Measurements from ENCODE around the gene OR4A5. TPM values are rescaled to one million over a fixed set of nuclear protein-coding genes. Genes with fewer than 3 reads are reported as not detected.
"Not testable (repeated sequence)": the region's sequence is repeated elsewhere in the genome, so short reads cannot be mapped to it uniquely, and the experiment has no call there.

Gene OR4A5, protein sequence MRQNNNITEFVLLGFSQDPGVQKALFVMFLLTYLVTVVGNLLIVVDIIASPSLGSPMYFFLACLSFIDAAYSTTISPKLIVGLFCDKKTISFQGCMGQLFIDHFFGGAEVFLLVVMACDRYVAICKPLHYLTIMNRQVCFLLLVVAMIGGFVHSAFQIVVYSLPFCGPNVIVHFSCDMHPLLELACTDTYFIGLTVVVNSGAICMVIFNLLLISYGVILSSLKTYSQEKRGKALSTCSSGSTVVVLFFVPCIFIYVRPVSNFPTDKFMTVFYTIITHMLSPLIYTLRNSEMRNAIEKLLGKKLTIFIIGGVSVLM
- total RNA-seq = not detected

DNA sequence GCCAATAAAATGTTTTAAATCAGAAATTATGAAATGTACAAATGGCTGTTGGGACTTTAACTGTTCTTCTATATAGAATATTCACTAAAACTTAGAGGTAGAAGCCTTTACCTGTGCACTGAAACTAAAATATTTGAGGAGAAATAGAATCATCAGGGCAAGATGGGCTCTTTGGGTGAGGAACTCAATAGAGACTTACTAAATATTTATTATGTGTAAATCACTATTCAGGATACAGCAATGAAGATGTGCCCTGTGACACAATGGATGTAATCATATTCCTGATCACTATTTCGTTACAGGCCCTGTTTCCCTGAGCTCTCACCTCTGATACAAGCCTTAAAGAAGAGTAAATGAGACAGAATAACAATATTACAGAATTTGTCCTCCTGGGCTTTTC lies at the start of gene OR4A5:
Gene OR4A5, plus strand, starts transcription at position 301 of the 400 bp plus-strand sequence. Its CDS starts 53 bp downstream, at position 354.
- H3K4me1 Mint-ChIP-seq; H3K27me3 Mint-ChIP-seq; H3K27ac Mint-ChIP-seq; H3K4me3 Mint-ChIP-seq; H3K36me3 Mint-ChIP-seq (ENCODE audit: low read depth); ATAC-seq (replicated peaks): not testable (repeated sequence)
- H3K9me3 Mint-ChIP-seq = peaks cover 22% of the 10 kb centered on the region

DNA sequence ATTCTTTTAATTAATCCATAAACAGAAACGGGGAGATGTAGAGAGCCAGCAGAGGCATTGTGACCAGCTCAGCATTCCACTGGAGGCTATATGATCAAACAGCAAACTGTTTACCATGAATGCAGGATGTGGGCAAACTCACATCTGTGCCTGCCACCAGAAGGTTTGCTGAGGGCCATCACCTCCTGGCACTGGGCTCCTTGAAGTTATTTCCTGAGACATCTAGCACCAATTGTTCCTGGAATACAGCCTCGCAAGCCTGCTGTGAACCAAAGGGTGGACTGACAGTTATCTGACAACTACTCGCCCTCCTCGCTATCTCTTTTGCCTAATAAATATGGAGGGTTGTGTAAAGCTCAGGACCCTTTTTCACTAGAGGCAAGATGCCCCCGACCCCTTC lies 13.5 kb downstream of the OR4A5 start:
- H3K9me3 Mint-ChIP-seq = peaks cover 12% of the 10 kb centered on the region
- H3K4me1 Mint-ChIP-seq; H3K36me3 Mint-ChIP-seq (ENCODE audit: low read depth); ATAC-seq (replicated peaks); H3K27ac Mint-ChIP-seq; H3K27me3 Mint-ChIP-seq; H3K4me3 Mint-ChIP-seq: not testable (repeated sequence)

Other genes starting within 250 kb of the OR4A5 start
- gene OR4C46, start 102.8 kb upstream of the OR4A5 start, total RNA-seq = not detected